ENCODE data around the gene SMC6.

The SMC6 gene

GRCh38 chr2:17749753-17750438 is 3.7 kb downstream of the SMC6 start:
- Histone ChIP-seq H3K27me3 (ENCODE audit: insufficient read depth, low read length, poor library complexity) (no peaks in the 10 kb centered on the region), H3K79me2 (ENCODE audit: insufficient read depth, low read length) (peaks cover 71% of the 10 kb centered on the region), H3K4me2 (ENCODE audit: insufficient read depth, low read length) (no peak overlapping the region), H3K27ac (ENCODE audit: low read length) (no peak overlapping the region), H4K20me1 (ENCODE audit: insufficient read depth, low read length) (peaks cover 6% of the 10 kb centered on the region; the same call in 1 of the 2 replicates), H3K4me3 (ENCODE audit: low read depth in 1 of 2, low read length in 2 of 2) (no peak overlapping the region), H2AFZ (ENCODE audit: low read depth, low read length) (no peak overlapping the region), H3K36me3 (ENCODE audit: insufficient read depth, low read length) (peaks cover 16% of the 10 kb centered on the region), H3K9me3 (ENCODE audit: insufficient read depth, low read length, severe bottlenecking) (no peaks in the 10 kb centered on the region), H3K4me1 (ENCODE audit: insufficient read depth, low read length) (peaks cover 36% of the 10 kb centered on the region), H3K9ac (ENCODE audit: low read depth, low read length) (peak overlapping the region; percentile 7; the same call in 1 of the 2 replicates)
- ATAC-seq (ENCODE audit: insufficient read depth, low read depth) (no peak), DNase-seq (no peak)
- TF ChIP-seq CTCF (IDR thresholded peaks at IDR 0.05; ENCODE audit: borderline replicate concordance, extremely low read depth, low read length, poor library complexity, severe bottlenecking): no peak
- no peak for TF ChIP-seq EZH2 (IDR thresholded peaks at IDR 0.05; ENCODE audit: borderline replicate concordance, low read depth, low read length, severe bottlenecking)

- Histone ChIP-seq H3K4me2 (ENCODE audit: insufficient read depth, low read length) (no peak overlapping the region), H3K27me3 (ENCODE audit: insufficient read depth, low read length, poor library complexity) (no peaks in the 10 kb centered on the region), H3K27ac (ENCODE audit: low read length) (no peak overlapping the region)
These were observed 4.9 kb downstream of the SMC6 start for GRCh38 chr2:17748745-17749144.

DNA sequence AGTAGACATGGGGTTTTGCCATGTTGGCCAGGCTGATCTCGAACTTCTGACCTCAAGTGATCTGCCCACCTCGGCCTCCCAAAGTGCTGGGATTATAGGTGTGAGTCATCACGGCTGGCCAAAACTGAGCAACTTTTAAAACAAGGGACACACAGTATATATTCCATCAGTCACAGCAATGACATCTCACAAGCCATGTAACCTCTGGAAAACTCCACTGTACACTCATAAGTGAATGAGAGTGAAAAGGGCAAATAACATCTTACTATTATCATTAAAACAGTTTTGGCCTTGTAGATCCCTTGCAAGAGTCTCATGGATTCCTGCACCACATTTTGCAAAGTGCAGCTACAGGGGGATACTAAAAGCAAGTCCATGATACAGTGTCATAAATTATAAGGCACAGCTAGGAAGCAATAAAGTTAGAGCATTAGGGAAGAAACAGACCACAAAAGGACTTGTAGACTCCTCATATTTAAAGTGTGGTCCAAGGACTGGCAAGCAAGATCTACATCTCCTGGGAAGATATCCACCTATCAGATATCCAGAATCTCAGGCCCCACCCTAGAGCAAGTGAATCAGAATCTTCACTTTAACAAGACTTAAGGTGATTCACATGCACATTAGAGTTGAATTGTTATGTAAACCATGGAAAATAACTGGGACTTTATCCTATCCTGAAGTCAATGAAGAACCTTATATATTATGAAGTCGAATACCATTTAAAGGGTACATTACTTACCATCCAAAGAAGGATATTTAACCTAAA is 5.7 kb downstream of the SMC6 start:
- peaks cover 33% of the 10 kb centered on the region for H3K4me1 ChIP-seq (ENCODE audit: insufficient read depth, low read length)
- H3K36me3 ChIP-seq (ENCODE audit: insufficient read depth, low read length): peaks cover 23% of the 10 kb centered on the region
- H3K4me2 ChIP-seq (ENCODE audit: insufficient read depth, low read length): no peak overlapping the region
- DNase-seq (no peak), ATAC-seq (ENCODE audit: insufficient read depth, low read depth) (no peak)
- peaks cover 55% of the 10 kb centered on the region for H3K79me2 ChIP-seq (ENCODE audit: insufficient read depth, low read length)
- H3K9ac ChIP-seq (ENCODE audit: low read depth, low read length): no peak overlapping the region
- H3K4me3 ChIP-seq (ENCODE audit: low read depth in 1 of 2, low read length in 2 of 2): no peak overlapping the region
- H3K27me3 ChIP-seq (ENCODE audit: insufficient read depth, low read length, poor library complexity): no peaks in the 10 kb centered on the region
- peaks cover 7% of the 10 kb centered on the region; the same call in 1 of the 2 replicates for H4K20me1 ChIP-seq (ENCODE audit: insufficient read depth, low read length)
- no peak for TF ChIP-seq CTCF (IDR thresholded peaks at IDR 0.05; ENCODE audit: borderline replicate concordance, extremely low read depth, low read length, poor library complexity, severe bottlenecking)
- no peak for TF ChIP-seq EZH2 (IDR thresholded peaks at IDR 0.05; ENCODE audit: borderline replicate concordance, low read depth, low read length, severe bottlenecking)
- H2AFZ ChIP-seq (ENCODE audit: low read depth, low read length): no peak overlapping the region
- no peaks in the 10 kb centered on the region for H3K9me3 ChIP-seq (ENCODE audit: insufficient read depth, low read length, severe bottlenecking)
- H3K27ac ChIP-seq (ENCODE audit: low read length): no peak overlapping the region

More at GRCh38 chr2:17748745-17749144, 4.9 kb downstream of the SMC6 start:
- DNase-seq: no peak
- H3K36me3 ChIP-seq (ENCODE audit: insufficient read depth, low read length): peaks cover 18% of the 10 kb centered on the region
- H3K9ac ChIP-seq (ENCODE audit: low read depth, low read length): no peak overlapping the region
- no peak overlapping the region for H3K4me3 ChIP-seq (ENCODE audit: low read depth in 1 of 2, low read length in 2 of 2)
- no peak overlapping the region for H2AFZ ChIP-seq (ENCODE audit: low read depth, low read length)
- H3K9me3 ChIP-seq (ENCODE audit: insufficient read depth, low read length, severe bottlenecking): no peaks in the 10 kb centered on the region
- no peak for TF ChIP-seq CTCF (IDR thresholded peaks at IDR 0.05; ENCODE audit: borderline replicate concordance, extremely low read depth, low read length, poor library complexity, severe bottlenecking)
- TF ChIP-seq EZH2 (IDR thresholded peaks at IDR 0.05; ENCODE audit: borderline replicate concordance, low read depth, low read length, severe bottlenecking): no peak
- peaks cover 34% of the 10 kb centered on the region for H3K4me1 ChIP-seq (ENCODE audit: insufficient read depth, low read length)
- peaks cover 7% of the 10 kb centered on the region; the same call in 1 of the 2 replicates for H4K20me1 ChIP-seq (ENCODE audit: insufficient read depth, low read length)
- peaks cover 62% of the 10 kb centered on the region for H3K79me2 ChIP-seq (ENCODE audit: insufficient read depth, low read length)
- ATAC-seq (ENCODE audit: insufficient read depth, low read depth): no peak
